H1 (cell line): ENCODE results near the gene APPL2. TPM values are rescaled to one million over a fixed set of nuclear protein-coding genes. Genes with fewer than 3 reads are reported as not detected.

ENCODE experiments used
- CTCF ChIA-PET: fragments of 300-600 bp; sonication (Branson Sonifier 250); formaldehyde crosslinking; loops from one replicate; lab custom pipeline; 2021; ENCODE audit not compliant: partially characterized antibody; lab: Charles Lee
- POLR2A ChIA-PET: fragments of 300-600 bp; sonication (Branson Sonifier 250); formaldehyde crosslinking; loops from one replicate; lab custom pipeline; 2021; ENCODE audit warnings: inconsistent platforms; ENCODE audit not compliant: partially characterized antibody; lab: Charles Lee
- DNase-seq, 2 experiments: peaks; one replicate each; pipeline versions ENCODE4 v3.0.0 to v3.0.0-alpha.2; 2010 to 2022; ENCODE audit warnings: low spot score in 2 of 2, low read depth in 1 of 2, mixed read lengths in 1 of 2
- FAIRE-seq: peaks from 2 replicates; lab custom pipeline; 2011; peaks lifted over from hg19 to GRCh38; lab: Jason Lieb, UNC
- H2AFZ ChIP-seq: 2 replicates; pipeline ENCODE4 v1.8.1; 2012; ENCODE audit warnings: low read length, inconsistent platforms
- H2AK5ac ChIP-seq: 2 replicates; pipeline ENCODE4 v1.6.1; 2013; ENCODE audit warnings: low read depth, low read length
- H2BK120ac ChIP-seq: replicated peaks from 2 replicates; pipeline ENCODE3; 2013; ENCODE audit warnings: low read depth, low read length, inconsistent platforms
- H2BK12ac ChIP-seq: 2 replicates; pipeline ENCODE4 v1.6.1; 2013; ENCODE audit warnings: low read depth, low read length
- H2BK15ac ChIP-seq: 2 replicates; pipeline ENCODE4 v1.6.1; 2013; ENCODE audit warnings: low read length
- H2BK20ac ChIP-seq: 2 replicates; pipeline ENCODE4 v1.6.1; 2013; ENCODE audit warnings: low read length
- H2BK5ac ChIP-seq: 2 replicates; pipeline ENCODE4 v1.6.1; 2013; ENCODE audit warnings: low read depth, low read length
- H3K14ac ChIP-seq: 2 replicates; pipeline ENCODE4 v1.6.1; 2013; ENCODE audit warnings: inconsistent platforms; ENCODE audit not compliant: insufficient read length
- H3K18ac ChIP-seq: 2 replicates; pipeline ENCODE4 v1.6.1; 2013; ENCODE audit warnings: low read length; ENCODE audit errors: extremely low read depth
- H3K23ac ChIP-seq: 2 replicates; pipeline ENCODE4 v1.6.1; 2013; ENCODE audit warnings: inconsistent platforms; ENCODE audit not compliant: insufficient read length
- H3K23me2 ChIP-seq: 2 replicates; pipeline ENCODE4 v1.6.1; 2013; ENCODE audit warnings: low read depth, low read length
- H3K27ac ChIP-seq: 2 replicates; pipeline ENCODE4 v1.6.1; 2011; ENCODE audit warnings: low read depth, low read length, inconsistent platforms
- H3K27me3 ChIP-seq, 4 experiments: replicated peaks in 1 of 4; 1 replicate in 1 of 4; 2 replicates in 3 of 4; pipeline versions ENCODE4 v1.6.1 to v1.8.1; 2011 to 2013; ENCODE audit warnings: low read length in 3 of 4, mild to moderate bottlenecking in 3 of 4, inconsistent platforms in 2 of 4, mixed read lengths in 2 of 4, moderate library complexity in 1 of 4; ENCODE audit not compliant: control insufficient read depth in 3 of 4, insufficient read depth in 3 of 4; ENCODE audit errors: extremely low read depth in 1 of 4
- H3K36me3 ChIP-seq, 4 experiments: 2 replicates each; pipeline versions ENCODE4 v1.6.1 to v1.8.1; 2011 to 2013; ENCODE audit warnings: mild to moderate bottlenecking in 4 of 4, low read length in 3 of 4, moderate library complexity in 2 of 4, control low read depth in 1 of 4, inconsistent platforms in 1 of 4; ENCODE audit not compliant: insufficient read depth in 4 of 4, control insufficient read depth in 2 of 4
- H3K4ac ChIP-seq: replicated peaks from 2 replicates; pipeline ENCODE3; 2013; ENCODE audit warnings: low read length, low read depth, mixed read lengths, inconsistent platforms; ENCODE audit not compliant: insufficient read length
- H3K4me1 ChIP-seq, 4 experiments: replicated peaks in 1 of 4; 1 replicate in 1 of 4; 2 replicates in 3 of 4; pipeline versions ENCODE4 v1.6.1 to v1.8.1; 2011 to 2013; ENCODE audit warnings: low read length in 3 of 4, inconsistent platforms in 2 of 4, mixed read lengths in 1 of 4; ENCODE audit not compliant: insufficient read depth in 4 of 4, control insufficient read depth in 3 of 4
- H3K4me2 ChIP-seq, 2 experiments: 2 replicates each; pipeline versions ENCODE4 v1.6.1 to v1.8.1; 2011 to 2013; ENCODE audit warnings: low read depth in 2 of 2, low read length in 2 of 2, control low read depth in 1 of 2, inconsistent platforms in 1 of 2, mild to moderate bottlenecking in 1 of 2; ENCODE audit not compliant: insufficient read depth in 1 of 2
- H3K4me3 ChIP-seq, 4 experiments: fragments of 200-600, 300-600 bp in 1 of 4; sonication (generic), shearing (Covaris generic), sonication (Bioruptor Twin) in 1 of 4; 2 replicates each; pipeline versions ENCODE4 v1.5.1 to v1.8.1; 2011 to 2016; ENCODE audit warnings: low read length in 4 of 4, low read depth in 3 of 4, control low read depth in 2 of 4, inconsistent platforms in 2 of 4, mild to moderate bottlenecking in 2 of 4, mixed read lengths in 1 of 4, moderate library complexity in 1 of 4; ENCODE audit not compliant: insufficient read depth in 2 of 4; ENCODE audit errors: extremely low read depth in 1 of 4
- H3K56ac ChIP-seq: replicated peaks from 2 replicates; pipeline ENCODE3; 2013; ENCODE audit warnings: low read depth, mild to moderate bottlenecking, mixed read lengths, low read length, inconsistent platforms; ENCODE audit not compliant: insufficient read length
- H3K79me1 ChIP-seq: 2 replicates; pipeline ENCODE4 v1.6.1; 2013; ENCODE audit warnings: low read depth, low read length, control low read depth
- H3K79me2 ChIP-seq, 2 experiments: 2 replicates each; pipeline versions ENCODE4 v1.6.1 to v1.8.1; 2012 to 2013; ENCODE audit warnings: low read length in 2 of 2, mild to moderate bottlenecking in 2 of 2, inconsistent platforms in 1 of 2; ENCODE audit not compliant: insufficient read depth in 2 of 2, control insufficient read depth in 1 of 2
- H3K9ac ChIP-seq, 4 experiments: replicated peaks in 1 of 4; 1 replicate in 1 of 4; 2 replicates in 3 of 4; pipeline versions ENCODE4 v1.6.1 to v1.8.1; 2011 to 2013; ENCODE audit warnings: low read depth in 3 of 4, low read length in 3 of 4, control low read depth in 2 of 4, mild to moderate bottlenecking in 2 of 4, moderate library complexity in 2 of 4, inconsistent platforms in 1 of 4; ENCODE audit errors: extremely low read depth in 1 of 4
- H3K9me3 ChIP-seq, 2 experiments: 2 replicates each; pipeline versions ENCODE4 v1.6.1 to v1.8.1; 2012 to 2013; ENCODE audit warnings: mild to moderate bottlenecking in 2 of 2, moderate library complexity in 2 of 2, control low read depth in 1 of 2, inconsistent platforms in 1 of 2, low read depth in 1 of 2, low read length in 1 of 2, mixed read lengths in 1 of 2; ENCODE audit not compliant: insufficient read depth in 2 of 2
- H4K20me1 ChIP-seq, 2 experiments: replicated peaks in 1 of 2; 2 replicates each; pipeline versions ENCODE3 to v1.8.1; 2011 to 2013; ENCODE audit warnings: inconsistent platforms in 2 of 2, low read length in 2 of 2, mild to moderate bottlenecking in 1 of 2; ENCODE audit not compliant: insufficient read depth in 2 of 2, control insufficient read depth in 1 of 2
- H4K5ac ChIP-seq: 2 replicates; pipeline ENCODE4 v1.6.1; 2013; ENCODE audit warnings: low read length, low read depth, mixed read lengths, inconsistent platforms; ENCODE audit not compliant: insufficient read length
- H4K8ac ChIP-seq: 2 replicates; pipeline ENCODE4 v1.8.0; 2013; ENCODE audit warnings: mild to moderate bottlenecking, moderate library complexity, low read length, inconsistent platforms; ENCODE audit not compliant: insufficient read depth; ENCODE audit errors: extremely low read depth
- H4K91ac ChIP-seq: replicated peaks from 2 replicates; pipeline ENCODE3; 2013; ENCODE audit warnings: low read length, mixed read lengths, inconsistent platforms; ENCODE audit not compliant: insufficient read length
- CTCF ChIP-seq, 3 experiments: IDR thresholded peaks; 1 replicate in 2 of 3; 2 replicates in 1 of 3; pipeline versions ENCODE4 v1.5.1 to v1.6.1; 2011; ENCODE audit warnings: low read length in 3 of 3, mild to moderate bottlenecking in 3 of 3, inconsistent platforms in 2 of 3, low read depth in 1 of 3, moderate library complexity in 1 of 3; ENCODE audit not compliant: insufficient read depth in 1 of 3; ENCODE audit errors: control extremely low read depth in 1 of 3
- TCF12 ChIP-seq: IDR thresholded peaks from 2 replicates; pipeline ENCODE4 v1.6.1; 2011; ENCODE audit warnings: low read depth, mild to moderate bottlenecking, low read length
- WGBS, 2 experiments: shearing (Covaris generic) in 1 of 2; methylation state at CpG; one replicate each; pipeline versions ENCODE4 v1.1.6 to v1.1.7; 2013 to 2015; ENCODE audit warnings: low lambda C conversion rate in 2 of 2, mixed read lengths in 2 of 2, inconsistent platforms in 1 of 2, low coverage in 1 of 2, missing lambda C conversion rate in 1 of 2; ENCODE audit not compliant: insufficient replicate concordance in 2 of 2, insufficient coverage in 1 of 2, insufficient read length in 1 of 2; ENCODE audit errors: extremely low coverage in 1 of 2, missing lambda C conversion rate in 1 of 2; 5-methylcytosine and 5-hydroxymethylcytosine counted together
- polyA plus RNA-seq, 7 experiments: library from polyadenylated mRNA; depleted of rRNA in 3 of 7; stranded (reverse) in 5 of 7; unstranded in 2 of 7; fragments of >200 nt in 5 of 7; fragments of 200-250 nt in 2 of 7; gene quantifications; 1 replicate in 5 of 7; 2 replicates in 1 of 7; 4 replicates in 1 of 7; pipeline versions ENCODE4 v1.2.1 to v1.2.3, GENCODE V29; 2011 to 2013; ENCODE audit warnings: missing spikeins in 2 of 7, mixed read lengths in 2 of 7
- total RNA-seq: library from RNA; stranded (reverse); fragmentation: NEBNext Ultra II Directional; extraction: Animal tissue kit (Norgen Biotek cat#: 25700); gene quantifications from 2 replicates; pipeline ENCODE4 v1.2.1, GENCODE V29; 2021

The APPL2 gene
- total and polyA plus RNA-seq, 2 of the 8 experiments (the other 6 are each of a cell fraction or from before 2014, with no cell fraction given) = 8.9 to 22.9 TPM

DNA sequence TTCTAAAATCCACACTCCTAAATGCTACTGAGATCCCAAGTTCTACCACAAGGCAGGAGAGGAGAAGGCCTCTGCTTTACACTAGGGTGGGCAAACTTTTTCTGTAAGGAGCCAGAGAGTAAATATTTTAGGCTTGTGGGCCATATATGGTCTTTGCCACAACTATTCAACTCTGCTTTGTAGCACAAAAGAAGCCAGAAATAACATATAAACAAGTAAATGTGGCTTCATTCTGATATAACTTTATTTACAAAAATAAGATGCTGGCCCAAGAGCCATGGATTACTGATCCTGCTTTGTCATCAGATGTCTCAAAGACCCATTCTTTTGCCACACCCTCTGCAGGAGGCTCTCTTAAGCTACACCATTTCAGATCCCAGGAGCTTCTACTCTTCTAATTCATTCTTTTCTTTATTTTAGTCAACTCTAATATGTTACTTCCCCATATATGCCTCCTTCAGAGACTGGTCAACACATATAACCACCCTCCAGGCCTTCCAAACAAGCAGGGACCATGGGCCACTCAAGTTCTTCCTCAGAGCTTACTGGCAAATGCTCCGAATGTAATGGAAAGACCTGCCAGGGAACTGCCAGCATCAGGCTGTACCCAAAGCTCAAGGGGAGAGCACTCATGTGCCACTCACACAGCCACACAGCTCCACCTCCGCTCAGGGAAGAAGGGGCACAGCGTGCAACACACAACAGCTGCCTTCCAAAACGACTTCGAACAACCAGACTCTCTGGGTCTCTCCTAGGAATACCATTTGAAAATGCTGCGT is 15.6 kb downstream of the APPL2 start:
- H3K14ac ChIP-seq = no peak overlapping the region
- no peak overlapping the region for H2BK12ac ChIP-seq
- no peak overlapping the region for H4K5ac ChIP-seq
- ChIA-PET CTCF (interaction anchor here (1.2 kb wide), 1 partner anchor 14 kb away, joined by 5 read pairs; no protein-coding TSS in a partner anchor), POLR2A (no interaction called here)
- H4K8ac ChIP-seq = no peak overlapping the region
- FAIRE-seq = no peak
- 93% methylated on average over 6 of the region's 6 CpGs; no CpG with 5 or more reads in 1 of the 2 experiments for WGBS, 2 experiments
- H3K23ac ChIP-seq = no peak overlapping the region
- no peak overlapping the region for H4K91ac ChIP-seq
- H3K4me1 ChIP-seq = 0 out of 7 replicates have a peak, but pooled peaks cover 0 to 5% (median 0%) of the 10 kb centered on the region in 4 experiments
- H3K9me3 ChIP-seq = no peaks in the 10 kb centered on the region
- TF ChIP-seq CTCF (IDR thresholded peaks at IDR 0.05; ENCODE audit: control extremely low read depth in 1 of 3, insufficient read depth in 1 of 3, low read depth in 1 of 3, low read length in 3 of 3) = no peak
- TF ChIP-seq TCF12 = no peak
- no peak overlapping the region for H3K9ac ChIP-seq
- H3K36me3 ChIP-seq = peaks cover 0 to 9% (median 0%) of the 10 kb centered on the region in 4 experiments; a peak in 4 of 8 replicates
- H2AFZ ChIP-seq = no peak overlapping the region
- H2AK5ac ChIP-seq = no peak overlapping the region
- H3K4me3 ChIP-seq = no peak overlapping the region
- H3K56ac ChIP-seq = no peak overlapping the region
- no peaks in the 10 kb centered on the region for H3K27me3 ChIP-seq
- H2BK20ac ChIP-seq = no peak overlapping the region
- no peak overlapping the region for H2BK5ac ChIP-seq
- H2BK120ac ChIP-seq = no peak overlapping the region
- no peaks in the 10 kb centered on the region; the same call in 1 of the 2 replicates for H3K79me1 ChIP-seq
- DNase-seq = no peak
- H3K18ac ChIP-seq = no peak overlapping the region
- no peak overlapping the region for H3K4me2 ChIP-seq
- no peaks in the 10 kb centered on the region for H3K23me2 ChIP-seq
- H2BK15ac ChIP-seq = no peak overlapping the region
- H4K20me1 ChIP-seq = no peaks in the 10 kb centered on the region
- H3K4ac ChIP-seq = no peak overlapping the region
- H3K79me2 ChIP-seq = no peaks in the 10 kb centered on the region
- H3K27ac ChIP-seq = no peak overlapping the region
